ENCODE measurements around the gene PMVK.

Gene PMVK

GRCh38 chr1:154969246-154969645, 32.7 kb upstream of the PMVK start:
- TF ChIP-seq, protein P1, sequence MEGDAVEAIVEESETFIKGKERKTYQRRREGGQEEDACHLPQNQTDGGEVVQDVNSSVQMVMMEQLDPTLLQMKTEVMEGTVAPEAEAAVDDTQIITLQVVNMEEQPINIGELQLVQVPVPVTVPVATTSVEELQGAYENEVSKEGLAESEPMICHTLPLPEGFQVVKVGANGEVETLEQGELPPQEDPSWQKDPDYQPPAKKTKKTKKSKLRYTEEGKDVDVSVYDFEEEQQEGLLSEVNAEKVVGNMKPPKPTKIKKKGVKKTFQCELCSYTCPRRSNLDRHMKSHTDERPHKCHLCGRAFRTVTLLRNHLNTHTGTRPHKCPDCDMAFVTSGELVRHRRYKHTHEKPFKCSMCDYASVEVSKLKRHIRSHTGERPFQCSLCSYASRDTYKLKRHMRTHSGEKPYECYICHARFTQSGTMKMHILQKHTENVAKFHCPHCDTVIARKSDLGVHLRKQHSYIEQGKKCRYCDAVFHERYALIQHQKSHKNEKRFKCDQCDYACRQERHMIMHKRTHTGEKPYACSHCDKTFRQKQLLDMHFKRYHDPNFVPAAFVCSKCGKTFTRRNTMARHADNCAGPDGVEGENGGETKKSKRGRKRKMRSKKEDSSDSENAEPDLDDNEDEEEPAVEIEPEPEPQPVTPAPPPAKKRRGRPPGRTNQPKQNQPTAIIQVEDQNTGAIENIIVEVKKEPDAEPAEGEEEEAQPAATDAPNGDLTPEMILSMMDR (IDR thresholded peaks at IDR 0.05): no peak
- DNase-seq: no peak
- intact Hi-C loops (cut with DNase I; ENCODE audit: low total_unique reads): no loop called here
- no peaks in the 10 kb centered on the region for H3K27me3 ChIP-seq
- H3K27ac ChIP-seq: peak overlapping the region; percentile 95 to 97
- H3K9me3 ChIP-seq: no peaks in the 10 kb centered on the region
- peak overlapping the region in 1 of 2 donors; percentile 76 for H3K4me3 ChIP-seq
- peaks cover 0 to 54% (median 50%) of the 10 kb centered on the region in 4 donors for H3K4me1 ChIP-seq
- H3K36me3 ChIP-seq: peaks cover 36 to 55% (median 40%) of the 10 kb centered on the region in 3 donors

DNA sequence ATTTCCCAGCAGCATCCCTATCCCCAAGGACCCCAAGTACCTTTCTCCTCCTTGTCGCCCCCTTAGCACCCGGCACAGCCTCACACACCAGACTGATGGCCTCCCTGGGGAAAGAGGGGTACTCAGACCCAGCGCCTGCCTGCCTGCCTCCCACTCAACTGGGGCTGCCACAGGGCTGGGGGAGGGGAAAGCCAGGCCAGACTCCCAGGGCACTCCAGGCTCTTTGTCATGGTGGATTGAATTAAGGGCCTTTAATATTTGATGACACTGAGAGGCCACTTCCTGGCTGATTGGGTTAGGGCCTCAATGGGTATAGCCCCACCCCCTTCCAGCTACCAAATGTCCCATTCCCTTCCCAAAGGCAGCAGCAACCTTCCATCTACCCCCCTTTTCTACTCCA, 32.2 kb upstream of the PMVK start:
- Histone ChIP-seq H3K27ac (peak overlapping the region; percentile 95 to 97), H3K4me1 (peaks cover 0 to 55% (median 50%) of the 10 kb centered on the region in 4 donors), H3K9me3 (no peaks in the 10 kb centered on the region), H3K36me3 (peaks cover 36 to 60% (median 45%) of the 10 kb centered on the region in 3 donors), H3K27me3 (no peaks in the 10 kb centered on the region), H3K4me3 (peak overlapping the region in 1 of 2 donors; percentile 76)
- TF ChIP-seq, protein P1 (IDR thresholded peaks at IDR 0.05): no peak
- intact Hi-C loops (cut with DNase I; ENCODE audit: low total_unique reads): no loop called here
- DNase-seq: no peak

GRCh38 chr1:154967331-154967950, 30.9 kb upstream of the PMVK start:
- no peak overlapping the region for H3K4me3 ChIP-seq
- H3K4me1 ChIP-seq: peaks cover 0 to 58% (median 48%) of the 10 kb centered on the region in 4 donors
- H3K9me3 ChIP-seq: no peaks in the 10 kb centered on the region
- TF ChIP-seq, protein P1 (IDR thresholded peaks at IDR 0.05): no peak
- intact Hi-C loops (cut with DNase I; ENCODE audit: low total_unique reads): no loop called here
- no peak for DNase-seq
- H3K27me3 ChIP-seq: no peaks in the 10 kb centered on the region
- peaks cover 36 to 69% (median 54%) of the 10 kb centered on the region in 3 donors for H3K36me3 ChIP-seq
- peak overlapping the region; percentile 21 to 24 for H3K27ac ChIP-seq

- TF ChIP-seq, protein P1 (IDR thresholded peaks at IDR 0.05): no peak
- intact Hi-C loops (cut with DNase I; ENCODE audit: low total_unique reads): no loop called here
- peaks cover 0 to 47% (median 39%) of the 10 kb centered on the region in 4 donors for H3K4me1 ChIP-seq
- DNase-seq: no peak
- no peaks in the 10 kb centered on the region for H3K9me3 ChIP-seq
- H3K27ac ChIP-seq: no peak overlapping the region
- H3K27me3 ChIP-seq: no peaks in the 10 kb centered on the region
- H3K4me3 ChIP-seq: no peak overlapping the region
- peaks cover 36 to 69% (median 54%) of the 10 kb centered on the region in 3 donors for H3K36me3 ChIP-seq
These were observed 29.6 kb upstream of the PMVK start for GRCh38 chr1:154966111-154966510.

DNA sequence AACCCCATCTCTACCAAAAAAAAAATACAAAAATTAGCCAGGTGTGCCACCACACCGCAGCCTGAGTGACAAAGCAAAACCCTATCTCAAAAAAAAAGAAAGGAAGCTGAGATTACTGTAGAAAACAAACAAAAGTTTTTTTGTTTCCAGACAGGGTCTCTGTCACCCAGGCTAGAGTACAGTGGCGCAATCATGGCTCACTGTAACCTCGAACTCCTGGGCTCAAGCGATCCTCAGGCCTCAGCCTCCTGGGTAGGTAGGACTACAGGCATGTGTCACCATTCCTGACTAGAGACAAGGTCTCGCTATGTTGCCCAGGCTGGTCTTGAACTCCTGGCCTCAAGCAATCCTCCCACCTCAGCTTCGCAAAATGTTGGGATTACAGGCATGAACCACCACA, 27.8 kb upstream of the PMVK start:
- peaks cover 36 to 69% (median 57%) of the 10 kb centered on the region in 3 donors for H3K36me3 ChIP-seq
- peaks cover 0 to 40% (median 32%) of the 10 kb centered on the region in 4 donors for H3K4me1 ChIP-seq
- intact Hi-C loops (cut with DNase I; ENCODE audit: low total_unique reads): loop anchor here (5.0 kb wide), 3 partner anchors 33 to 98 kb away; partner anchors contain the start of gene EFNA4
- DNase-seq: no peak
- TF ChIP-seq, protein P1 (IDR thresholded peaks at IDR 0.05): no peak
- H3K4me3 ChIP-seq: no peak overlapping the region
- H3K9me3 ChIP-seq: no peaks in the 10 kb centered on the region
- no peaks in the 10 kb centered on the region for H3K27me3 ChIP-seq
- no peak overlapping the region for H3K27ac ChIP-seq

Data from tibial artery (tissue), 4 donors.